T-helper 2 cell (primary cell): ENCODE measurements around the gene PTPRM.
A peak's percentile ranks its signal among the peaks of the same experiment; 100 is the strongest.

Source experiments
- DNase-seq, 5 experiments: peaks; one replicate each; pipeline versions ENCODE4 v3.0.0 to v3.0.0-alpha.2; 2012 to 2022

Gene PTPRM

GRCh38 chr18:7902399-7902839 lies 335.3 kb downstream of the PTPRM start:
- DNase-seq = no peak

GRCh38 chr18:7904529-7904928 lies 337.4 kb downstream of the PTPRM start:
- peak in 1 of 5 experiments; percentile 7 for DNase-seq

DNA sequence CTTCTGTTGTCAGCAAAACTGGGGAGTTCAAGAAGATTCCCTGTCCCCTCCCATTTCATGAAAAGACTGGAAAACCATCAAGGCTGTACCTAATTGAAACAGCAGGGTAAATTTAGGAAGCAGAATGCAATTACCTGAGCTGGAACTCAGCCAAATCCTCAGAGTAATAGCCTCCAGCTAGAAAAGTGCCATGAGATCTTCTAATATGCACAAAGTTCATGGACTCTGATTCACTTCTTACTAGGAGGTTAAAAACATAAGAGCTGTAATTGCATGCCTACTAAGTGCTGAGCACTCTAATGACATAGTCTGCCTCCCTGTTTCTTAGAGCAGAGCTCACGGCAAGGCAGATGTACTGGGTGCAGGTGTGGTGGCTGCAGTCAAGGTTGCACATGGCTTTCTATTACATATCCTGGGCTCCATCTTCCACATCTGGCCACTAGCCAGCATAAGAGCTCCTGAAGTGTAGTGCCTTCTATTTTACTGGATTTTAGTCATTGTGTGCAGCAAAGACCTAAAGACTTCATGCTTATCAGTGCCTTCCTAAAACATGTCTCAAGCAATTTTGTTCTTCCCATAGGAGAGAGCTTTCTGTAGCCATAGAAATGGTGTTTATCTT lies 341.7 kb downstream of the PTPRM start:
- DNase-seq = no peak

- DNase-seq = no peak
These were observed 347.9 kb downstream of the PTPRM start for GRCh38 chr18:7914834-7915670.

DNA sequence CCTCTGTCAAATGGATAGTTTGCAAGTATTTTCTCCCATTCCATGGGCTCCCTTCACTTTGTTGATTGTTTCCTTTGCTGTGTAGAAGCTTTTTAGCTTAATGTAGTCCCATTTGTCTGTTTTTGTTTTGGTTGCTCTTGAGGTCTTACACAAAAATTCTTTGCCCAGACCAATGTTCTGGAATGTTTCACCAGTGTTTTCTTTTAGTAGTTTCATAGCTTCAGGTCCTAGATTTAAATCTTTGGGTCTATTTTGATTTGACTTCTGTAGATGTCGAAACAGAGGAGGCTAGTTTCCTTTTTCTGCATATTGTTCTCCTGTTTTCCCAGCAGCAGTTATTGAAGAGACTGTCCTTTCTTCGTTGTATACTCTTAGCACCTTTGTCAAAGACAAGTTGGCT lies 351.6 kb downstream of the PTPRM start:
- no peak for DNase-seq

GRCh38 chr18:7919565-7919964 lies 352.4 kb downstream of the PTPRM start:
- DNase-seq = no peak

- DNase-seq = no peak
These were observed 354.9 kb downstream of the PTPRM start for GRCh38 chr18:7921938-7922587.

DNA sequence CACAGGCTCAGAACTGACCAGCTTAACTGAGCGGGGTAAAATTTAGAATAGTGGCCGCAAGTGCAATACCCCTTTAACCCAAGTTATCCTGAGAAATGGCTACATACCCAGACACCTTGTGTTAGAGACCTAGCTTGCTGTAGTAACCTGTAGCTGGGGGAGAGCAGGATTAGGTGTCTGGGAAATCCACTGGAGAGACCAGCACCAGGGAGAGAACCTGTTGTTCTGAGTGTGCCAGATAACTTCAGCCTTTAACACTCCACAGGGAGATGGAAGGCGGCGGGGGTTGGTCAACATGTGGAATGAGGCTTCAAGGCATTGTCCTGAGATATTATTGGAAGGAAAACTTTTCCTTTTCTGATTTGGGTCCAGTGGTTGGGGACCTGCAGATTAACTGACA lies 356.0 kb downstream of the PTPRM start:
- no peak for DNase-seq

GRCh38 chr18:7924616-7925015 lies 357.5 kb downstream of the PTPRM start:
- no peak for DNase-seq

- no peak for DNase-seq
These were observed 359.4 kb downstream of the PTPRM start for GRCh38 chr18:7926526-7926925.

- no peak for DNase-seq
These were observed 360.0 kb downstream of the PTPRM start for GRCh38 chr18:7927119-7927518.

GRCh38 chr18:7931763-7932162 lies 364.6 kb downstream of the PTPRM start:
- no peak for DNase-seq

DNA sequence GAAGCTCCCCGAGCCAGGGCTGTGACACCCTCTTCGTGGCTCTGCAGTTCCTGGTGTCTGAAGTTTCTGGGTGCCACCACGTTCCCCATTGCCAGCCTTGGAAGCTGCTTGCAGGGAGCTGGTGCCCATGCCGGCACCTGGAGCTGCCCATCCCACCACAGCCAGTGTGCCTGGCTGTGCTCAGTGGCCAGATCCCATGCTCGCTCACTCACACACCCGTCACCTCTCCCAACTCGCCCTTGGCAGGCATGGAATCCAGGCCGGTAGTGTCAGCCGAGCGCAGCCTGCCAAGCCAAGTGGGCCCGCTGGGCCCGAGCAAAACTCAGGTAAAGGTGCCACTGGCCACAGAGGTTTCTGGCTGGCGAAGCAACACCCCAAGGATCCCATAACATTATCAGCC lies 370.2 kb downstream of the PTPRM start:
- no peak for DNase-seq

DNA sequence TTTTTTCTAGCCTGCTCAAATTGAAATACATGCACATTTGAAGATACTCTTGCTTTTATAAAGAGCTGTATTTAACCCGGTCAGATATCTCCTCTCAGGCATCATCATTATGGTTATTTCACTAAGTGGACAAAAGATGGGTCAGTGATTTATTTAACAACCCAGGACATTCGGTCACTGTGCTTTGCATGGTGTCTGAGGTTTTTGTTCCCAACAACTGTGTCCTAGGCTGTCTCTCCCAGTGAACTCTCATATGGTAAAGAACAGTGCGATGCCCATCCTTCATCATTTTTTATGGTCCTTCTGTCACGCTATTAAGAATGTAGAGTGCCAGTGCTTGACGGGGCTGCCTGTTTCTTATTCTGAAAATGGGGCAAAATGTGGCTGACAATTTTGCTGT lies 372.4 kb downstream of the PTPRM start:
- no peak for DNase-seq

DNA sequence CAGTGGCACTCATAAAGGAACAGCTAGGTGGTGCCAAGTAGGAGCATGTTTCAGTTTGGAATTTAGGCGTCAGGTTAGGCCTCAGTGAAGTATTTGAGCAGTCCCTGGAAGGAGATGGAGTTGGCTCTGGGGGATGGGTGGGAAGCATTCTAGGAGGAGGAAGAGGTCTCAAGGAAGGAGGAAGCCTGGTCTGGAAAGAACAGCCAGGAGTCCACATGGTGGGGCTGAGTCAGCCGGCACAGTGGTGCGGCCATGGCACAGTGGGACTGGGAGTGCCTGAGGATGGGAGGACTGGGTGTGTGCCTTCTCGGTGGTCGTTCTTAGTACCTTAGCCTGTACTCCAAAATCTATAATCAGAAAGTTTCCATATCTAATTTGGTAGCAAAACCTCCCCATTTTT lies 373.3 kb downstream of the PTPRM start:
- no peak for DNase-seq

- DNase-seq = no peak
These were observed 373.9 kb downstream of the PTPRM start for GRCh38 chr18:7940971-7941370.

GRCh38 chr18:7941533-7941932 lies 374.4 kb downstream of the PTPRM start:
- no peak for DNase-seq

DNA sequence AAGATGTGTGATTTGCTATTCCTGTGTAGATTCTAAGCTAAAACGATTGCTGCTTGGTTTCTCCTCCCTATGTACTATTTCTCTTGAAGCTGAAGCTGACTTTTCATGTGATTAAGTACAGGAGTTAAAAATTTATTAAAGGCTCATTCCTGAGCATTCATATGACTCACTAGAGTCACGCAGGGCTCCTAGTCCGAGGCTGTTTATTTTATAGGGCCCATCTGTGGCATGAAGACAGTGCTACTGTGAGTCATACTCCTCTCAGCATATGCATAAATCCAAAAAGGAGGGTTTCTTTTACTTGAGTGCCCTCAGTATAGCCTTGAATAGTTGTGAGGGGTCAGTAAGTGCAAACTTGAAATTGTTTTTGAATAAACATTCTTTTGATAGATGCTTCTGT lies 378.8 kb downstream of the PTPRM start:
- DNase-seq = no peak

DNA sequence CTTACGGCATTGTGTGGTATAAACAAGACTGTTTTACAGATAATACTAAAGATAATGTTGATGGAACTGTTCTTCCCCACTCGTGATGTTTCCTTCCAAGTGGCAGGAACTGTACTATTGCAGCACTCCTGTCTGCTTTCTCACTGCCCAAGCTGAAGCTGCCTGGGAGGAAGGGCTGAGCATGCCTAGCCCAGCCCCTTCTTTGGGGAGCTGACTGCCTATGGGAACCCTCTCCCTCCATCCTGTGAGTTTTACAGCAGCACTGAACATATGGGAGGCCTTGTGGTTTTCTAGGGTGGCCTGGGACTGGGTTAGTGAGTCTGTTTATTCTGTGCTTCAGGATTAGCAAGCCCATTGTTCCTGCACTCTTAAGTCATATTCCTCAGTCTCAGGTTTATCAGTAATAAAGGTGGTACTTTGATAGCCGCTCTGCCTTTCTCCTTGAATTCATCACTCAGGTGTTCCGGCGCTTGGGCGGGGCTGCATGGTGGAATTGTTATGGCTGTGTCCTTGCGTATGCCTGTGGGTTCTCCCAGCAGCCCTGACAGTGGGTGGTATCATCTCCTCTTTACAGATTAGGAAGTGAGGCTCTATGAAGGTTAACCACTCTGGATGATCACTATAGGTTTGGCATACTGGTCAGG lies 379.7 kb downstream of the PTPRM start:
- DNase-seq = no peak

GRCh38 chr18:7950380-7951136 lies 383.4 kb downstream of the PTPRM start:
- peak in 1 of 5 experiments; percentile 9 for DNase-seq

DNA sequence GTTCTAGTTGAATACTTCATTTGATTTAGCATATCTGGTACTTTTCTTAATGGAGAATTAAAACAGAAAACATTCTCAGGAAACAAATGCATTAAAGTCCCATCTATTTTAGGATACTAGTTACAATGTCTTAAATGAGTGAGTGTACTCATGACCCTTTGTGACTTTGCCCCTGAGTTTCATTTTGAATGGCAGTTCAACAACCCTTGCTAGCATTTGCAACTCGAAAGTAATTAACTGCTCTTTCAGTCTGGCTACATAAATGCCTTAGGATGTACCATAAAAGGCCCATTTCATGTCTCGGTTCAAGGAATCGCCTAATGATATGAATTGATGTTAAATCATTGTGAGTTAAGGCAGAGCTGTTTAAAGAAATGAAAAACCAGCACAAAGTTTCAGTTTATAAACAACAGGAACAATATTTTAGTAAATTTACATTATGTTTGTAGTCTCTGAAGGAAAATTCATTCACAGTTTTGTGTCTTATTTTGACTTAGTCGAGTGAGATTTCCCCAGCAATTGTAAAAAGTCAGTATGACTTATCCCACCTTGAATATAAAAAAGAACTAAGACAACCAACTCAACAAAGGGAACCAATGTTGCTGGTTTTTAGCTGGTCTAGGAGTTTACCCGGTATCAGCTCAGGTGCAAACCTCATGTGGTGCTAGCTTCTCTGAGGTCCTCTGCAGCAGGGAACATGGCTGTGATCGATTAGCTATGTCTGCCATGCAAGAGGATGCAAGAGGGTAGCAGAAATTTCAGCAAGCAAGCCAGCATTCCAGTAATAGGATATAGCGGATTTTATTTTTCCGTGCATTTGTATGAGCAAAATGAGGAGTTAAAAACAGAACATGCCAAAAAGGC lies 386.2 kb downstream of the PTPRM start:
- peak in 1 of 5 experiments; percentile 54 for DNase-seq

DNA sequence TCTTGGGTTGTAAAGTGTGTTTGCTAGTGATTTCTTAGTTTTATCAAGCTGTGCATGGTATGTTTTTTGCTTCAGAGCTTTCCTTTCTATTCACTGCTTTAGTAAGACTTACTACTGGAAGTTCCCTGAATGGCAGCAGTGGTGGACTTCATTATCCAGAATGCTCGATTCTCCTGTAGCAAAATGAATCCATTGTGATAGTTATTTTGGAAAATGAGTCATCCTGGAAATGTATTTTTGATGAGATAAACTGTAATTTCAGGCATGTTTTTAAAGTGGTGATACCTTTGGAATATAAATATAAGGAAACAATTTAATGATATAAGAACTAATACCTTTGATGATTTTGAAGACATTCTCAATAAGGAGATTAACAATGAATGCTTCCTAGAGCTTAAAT lies 387.1 kb downstream of the PTPRM start:
- DNase-seq = no peak
